SK-N-SH treated with all-trans-retinoic acid at 6 μM for 48 hours (cell line): ENCODE data around the gene SLC51B.
A peak's percentile ranks its signal among the peaks of the same experiment; 100 is the strongest.

ENCODE experiments used
- ATAC-seq: fragments of 200-7000 bp; cut with Tn5 transposase; 3 replicates; pipeline ENCODE4 v1.9.1; 2020; ENCODE audit warnings: mild to moderate bottlenecking, moderate library complexity
- ARNTL ChIP-seq: fragments of 450-650 bp; formaldehyde crosslinking; IDR thresholded peaks from 2 replicates; pipeline ENCODE4 v1.5.0; 2020; ENCODE audit warnings: low read depth, mild to moderate bottlenecking, moderate library complexity, borderline replicate concordance
- CSDC2 ChIP-seq: fragments of 250-450 bp; sonication (Bioruptor Pico); IDR thresholded peaks from 2 replicates; pipeline ENCODE4 v1.5.0; 2020; ENCODE audit warnings: mild to moderate bottlenecking, moderate library complexity
- ESRRG ChIP-seq: fragments of 250-450 bp; sonication (Bioruptor Pico); IDR thresholded peaks from 2 replicates; pipeline ENCODE4 v1.6.1; 2021; ENCODE audit warnings: mild to moderate bottlenecking
- GLIS3 ChIP-seq: fragments of 250-450 bp; sonication (Bioruptor Pico); IDR thresholded peaks from 2 replicates; pipeline ENCODE4 v1.5.0; 2020; ENCODE audit warnings: mild to moderate bottlenecking, moderate library complexity
- ISL1 ChIP-seq: fragments of 250-450 bp; sonication (Bioruptor Pico); IDR thresholded peaks from 2 replicates; pipeline ENCODE4 v2.1.2; 2022; ENCODE audit warnings: mild to moderate bottlenecking, moderate library complexity
- OSR1 ChIP-seq: fragments of 250-450 bp; sonication (Bioruptor Pico); IDR thresholded peaks from 2 replicates; pipeline ENCODE4 v1.8.0; 2022; ENCODE audit warnings: moderate library complexity, mild to moderate bottlenecking, inconsistent platforms
- PPARA ChIP-seq: fragments of 250-450 bp; sonication (Bioruptor Pico); IDR thresholded peaks from 2 replicates; pipeline ENCODE4 v1.5.0; 2020; ENCODE audit warnings: mild to moderate bottlenecking, borderline replicate concordance
- RARB ChIP-seq: fragments of 250-450 bp; sonication (Bioruptor Pico); IDR thresholded peaks from 2 replicates; pipeline ENCODE4 v1.8.0; 2021; ENCODE audit warnings: mild to moderate bottlenecking, moderate library complexity
- SNAI2 ChIP-seq: fragments of 250-450 bp; sonication (Bioruptor Pico); IDR thresholded peaks from 2 replicates; pipeline ENCODE4 v1.5.0; 2020; ENCODE audit warnings: mild to moderate bottlenecking, moderate library complexity
- TCF4 ChIP-seq: fragments of 250-450 bp; sonication (Bioruptor Pico); IDR thresholded peaks from 2 replicates; pipeline ENCODE4 v1.8.0; 2021; ENCODE audit warnings: mild to moderate bottlenecking, moderate library complexity, borderline replicate concordance
- ZC3H10 ChIP-seq: fragments of 250-450 bp; sonication (Bioruptor Pico); IDR thresholded peaks from 2 replicates; pipeline ENCODE4 v1.5.1; 2021; ENCODE audit warnings: mild to moderate bottlenecking, moderate library complexity
- ZFP3 ChIP-seq: fragments of 250-450 bp; sonication (Bioruptor Pico); IDR thresholded peaks from 2 replicates; pipeline ENCODE4 v1.5.0; 2020; ENCODE audit warnings: mild to moderate bottlenecking, moderate library complexity
- ZFP30 ChIP-seq: fragments of 450-650 bp; formaldehyde crosslinking; IDR thresholded peaks from 2 replicates; pipeline ENCODE4 v1.5.0; 2022; ENCODE audit warnings: mild to moderate bottlenecking, moderate library complexity
- ZNF565 ChIP-seq: fragments of 450-650 bp; formaldehyde crosslinking; conservative IDR thresholded peaks from 2 replicates; pipeline ENCODE4 v1.5.0; 2020; ENCODE audit warnings: low read depth, mild to moderate bottlenecking, moderate library complexity
- ZNF70 ChIP-seq: fragments of 450-650 bp; formaldehyde crosslinking; IDR thresholded peaks from 2 replicates; pipeline ENCODE4 v1.5.0; 2020; ENCODE audit warnings: mild to moderate bottlenecking, moderate library complexity
- ZNF8 ChIP-seq: fragments of 450-650 bp; formaldehyde crosslinking; IDR thresholded peaks from 2 replicates; pipeline ENCODE4 v1.5.0; 2020; ENCODE audit warnings: mild to moderate bottlenecking, moderate library complexity
- TF ChIP-seq, protein P1 (sequence below): fragments of 250-450 bp; sonication (Bioruptor Pico); IDR thresholded peaks from 2 replicates; pipeline ENCODE4 v1.8.0; 2020; ENCODE audit warnings: mild to moderate bottlenecking, moderate library complexity, borderline replicate concordance
- TF ChIP-seq, protein P2 (sequence below): fragments of 250-450 bp; sonication (Bioruptor Pico); IDR thresholded peaks from 2 replicates; pipeline ENCODE4 v1.5.1; 2020; ENCODE audit warnings: low read depth, mild to moderate bottlenecking, moderate library complexity
- TF ChIP-seq, protein P3 (sequence below): fragments of 250-450 bp; sonication (Bioruptor Pico); IDR thresholded peaks from 2 replicates; pipeline ENCODE4 v1.5.1; 2021; ENCODE audit warnings: mild to moderate bottlenecking, moderate library complexity
- TF ChIP-seq, protein P4 (sequence below): fragments of 250-450 bp; sonication (Bioruptor Pico); IDR thresholded peaks from 2 replicates; pipeline ENCODE4 v1.8.0; 2021; ENCODE audit warnings: low read depth, mild to moderate bottlenecking, moderate library complexity, borderline replicate concordance

Gene SLC51B

DNA sequence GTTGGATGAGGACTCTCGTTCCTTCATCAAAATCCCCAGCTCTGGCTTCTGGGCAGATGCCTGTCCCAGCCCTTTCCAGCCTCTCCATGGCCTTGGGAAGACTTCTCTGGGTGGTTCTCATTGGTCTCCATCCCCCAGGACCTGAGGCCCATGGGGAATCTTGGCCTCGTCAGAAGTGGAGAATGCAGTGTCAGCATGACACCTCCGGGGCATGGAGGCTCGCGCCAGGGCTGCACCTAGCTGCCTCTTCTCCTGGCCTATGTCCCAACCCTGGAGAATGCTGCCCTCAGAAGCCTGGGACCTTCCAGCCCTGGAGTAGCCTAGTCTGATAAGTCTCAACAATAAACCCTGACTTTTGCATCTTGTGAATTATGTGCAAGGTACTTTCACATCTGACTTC lies 34.4 kb downstream of the SLC51B start:
- no peak for ATAC-seq
- TF ChIP-seq CSDC2, result no peak
- TF ChIP-seq ESRRG (CRISPR knock-in tag), result no peak
- no peak for TF ChIP-seq ARNTL
- TF ChIP-seq, all 23 proteins: peak for 0

DNA sequence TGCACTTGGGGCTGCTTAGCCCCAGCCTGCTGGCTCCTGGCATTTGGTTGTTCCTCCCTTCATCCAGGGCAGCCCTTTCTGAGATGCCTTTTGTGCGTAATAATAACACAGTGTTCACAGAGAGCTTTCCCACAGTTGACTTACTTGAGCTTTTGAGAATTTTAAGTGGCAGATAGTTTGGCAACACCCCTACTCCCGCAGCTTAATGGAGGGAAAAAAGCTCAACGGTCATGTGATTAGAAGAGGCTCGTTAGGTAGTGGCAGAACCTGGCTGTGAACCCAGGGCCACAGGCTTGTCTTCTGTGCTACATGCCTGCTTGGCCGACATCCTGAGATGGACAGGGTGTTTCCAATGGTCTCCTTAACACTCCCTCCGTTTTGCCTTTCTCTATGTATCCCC lies 36.1 kb downstream of the SLC51B start:
- no peak for ATAC-seq
- TF ChIP-seq ISL1 (no peak), GLIS3 (CRISPR knock-in tag) (no peak), CSDC2 (no peak), ZNF70 (no peak), ZFP3 (CRISPR knock-in tag) (no peak), ESRRG (CRISPR knock-in tag) (no peak), ARNTL (no peak), PPARA (no peak), ZNF8 (no peak), RARB (CRISPR knock-in tag) (no peak), ZNF565 (CRISPR knock-in tag) (no peak), OSR1 (CRISPR knock-in tag) (no peak), ZFP30 (CRISPR knock-in tag) (no peak)
- TF ChIP-seq, protein P1, sequence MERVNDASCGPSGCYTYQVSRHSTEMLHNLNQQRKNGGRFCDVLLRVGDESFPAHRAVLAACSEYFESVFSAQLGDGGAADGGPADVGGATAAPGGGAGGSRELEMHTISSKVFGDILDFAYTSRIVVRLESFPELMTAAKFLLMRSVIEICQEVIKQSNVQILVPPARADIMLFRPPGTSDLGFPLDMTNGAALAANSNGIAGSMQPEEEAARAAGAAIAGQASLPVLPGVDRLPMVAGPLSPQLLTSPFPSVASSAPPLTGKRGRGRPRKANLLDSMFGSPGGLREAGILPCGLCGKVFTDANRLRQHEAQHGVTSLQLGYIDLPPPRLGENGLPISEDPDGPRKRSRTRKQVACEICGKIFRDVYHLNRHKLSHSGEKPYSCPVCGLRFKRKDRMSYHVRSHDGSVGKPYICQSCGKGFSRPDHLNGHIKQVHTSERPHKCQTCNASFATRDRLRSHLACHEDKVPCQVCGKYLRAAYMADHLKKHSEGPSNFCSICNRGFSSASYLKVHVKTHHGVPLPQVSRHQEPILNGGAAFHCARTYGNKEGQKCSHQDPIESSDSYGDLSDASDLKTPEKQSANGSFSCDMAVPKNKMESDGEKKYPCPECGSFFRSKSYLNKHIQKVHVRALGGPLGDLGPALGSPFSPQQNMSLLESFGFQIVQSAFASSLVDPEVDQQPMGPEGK (CRISPR knock-in tag), result no peak

DNA sequence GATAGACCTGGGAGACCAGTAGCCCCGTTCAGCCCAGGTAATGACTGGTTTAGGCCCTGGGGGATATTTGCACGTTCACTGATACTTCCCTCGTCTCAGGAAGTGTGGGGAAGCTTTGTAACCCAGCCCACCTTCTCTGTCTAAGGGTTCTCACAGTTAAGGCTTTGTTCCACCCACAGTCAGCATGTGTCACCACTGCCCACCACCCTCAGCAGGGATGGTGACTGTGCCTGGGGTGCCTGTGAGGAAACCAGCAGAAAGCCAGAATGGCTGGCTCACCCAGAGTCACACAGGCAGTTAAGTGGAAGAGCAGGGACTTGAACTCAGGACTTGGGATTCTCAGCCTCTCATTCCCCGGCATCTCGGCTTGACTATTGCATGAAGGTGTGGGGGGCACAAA lies 36.6 kb downstream of the SLC51B start:
- no peak for ATAC-seq
- no peak for TF ChIP-seq OSR1 (CRISPR knock-in tag)

DNA sequence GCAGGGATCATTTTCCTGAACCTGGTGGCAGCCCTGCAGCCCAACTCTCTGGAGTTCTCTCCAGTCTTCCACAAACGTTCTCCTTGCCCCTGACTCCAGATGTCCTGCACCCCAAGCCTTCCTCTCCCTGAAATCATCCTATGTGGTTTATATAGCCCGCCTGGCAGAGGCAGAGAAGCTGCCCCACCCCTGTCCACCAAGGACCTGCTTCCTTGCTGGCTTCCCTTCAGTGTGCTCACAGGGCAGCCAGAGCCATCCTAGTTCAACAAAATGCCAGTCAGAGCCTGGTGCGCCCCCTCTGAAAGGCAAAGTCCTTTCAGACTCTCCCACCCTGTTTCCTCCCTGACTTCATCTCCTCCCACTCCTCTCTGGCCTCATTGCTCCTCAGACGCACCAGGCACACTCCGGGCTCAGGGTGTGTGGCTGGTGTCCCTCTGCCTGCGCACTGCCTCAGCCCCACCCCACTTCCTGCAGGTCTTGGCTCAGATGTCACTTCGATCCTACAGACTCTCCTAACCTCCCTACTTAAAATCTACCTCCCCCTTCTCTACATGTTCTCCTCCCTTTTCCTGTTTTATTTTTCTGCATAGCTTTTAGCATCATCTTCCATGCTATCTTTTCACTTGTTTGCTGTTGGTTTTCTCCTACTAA lies 37.2 kb downstream of the SLC51B start:
- no peak for TF ChIP-seq ZNF8
- TF ChIP-seq, protein P2, sequence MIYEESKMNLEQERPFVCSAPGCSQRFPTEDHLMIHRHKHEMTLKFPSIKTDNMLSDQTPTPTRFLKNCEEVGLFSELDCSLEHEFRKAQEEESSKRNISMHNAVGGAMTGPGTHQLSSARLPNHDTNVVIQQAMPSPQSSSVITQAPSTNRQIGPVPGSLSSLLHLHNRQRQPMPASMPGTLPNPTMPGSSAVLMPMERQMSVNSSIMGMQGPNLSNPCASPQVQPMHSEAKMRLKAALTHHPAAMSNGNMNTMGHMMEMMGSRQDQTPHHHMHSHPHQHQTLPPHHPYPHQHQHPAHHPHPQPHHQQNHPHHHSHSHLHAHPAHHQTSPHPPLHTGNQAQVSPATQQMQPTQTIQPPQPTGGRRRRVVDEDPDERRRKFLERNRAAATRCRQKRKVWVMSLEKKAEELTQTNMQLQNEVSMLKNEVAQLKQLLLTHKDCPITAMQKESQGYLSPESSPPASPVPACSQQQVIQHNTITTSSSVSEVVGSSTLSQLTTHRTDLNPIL (CRISPR knock-in tag), result no peak
- no peak for TF ChIP-seq SNAI2 (CRISPR knock-in tag)
- TF ChIP-seq, protein P3, sequence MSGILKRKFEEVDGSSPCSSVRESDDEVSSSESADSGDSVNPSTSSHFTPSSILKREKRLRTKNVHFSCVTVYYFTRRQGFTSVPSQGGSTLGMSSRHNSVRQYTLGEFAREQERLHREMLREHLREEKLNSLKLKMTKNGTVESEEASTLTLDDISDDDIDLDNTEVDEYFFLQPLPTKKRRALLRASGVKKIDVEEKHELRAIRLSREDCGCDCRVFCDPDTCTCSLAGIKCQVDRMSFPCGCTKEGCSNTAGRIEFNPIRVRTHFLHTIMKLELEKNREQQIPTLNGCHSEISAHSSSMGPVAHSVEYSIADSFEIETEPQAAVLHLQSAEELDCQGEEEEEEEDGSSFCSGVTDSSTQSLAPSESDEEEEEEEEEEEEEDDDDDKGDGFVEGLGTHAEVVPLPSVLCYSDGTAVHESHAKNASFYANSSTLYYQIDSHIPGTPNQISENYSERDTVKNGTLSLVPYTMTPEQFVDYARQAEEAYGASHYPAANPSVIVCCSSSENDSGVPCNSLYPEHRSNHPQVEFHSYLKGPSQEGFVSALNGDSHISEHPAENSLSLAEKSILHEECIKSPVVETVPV (CRISPR knock-in tag), result no peak
- TF ChIP-seq, protein P1 (CRISPR knock-in tag), result no peak
- no peak for TF ChIP-seq GLIS3 (CRISPR knock-in tag)
- TF ChIP-seq, protein P4, sequence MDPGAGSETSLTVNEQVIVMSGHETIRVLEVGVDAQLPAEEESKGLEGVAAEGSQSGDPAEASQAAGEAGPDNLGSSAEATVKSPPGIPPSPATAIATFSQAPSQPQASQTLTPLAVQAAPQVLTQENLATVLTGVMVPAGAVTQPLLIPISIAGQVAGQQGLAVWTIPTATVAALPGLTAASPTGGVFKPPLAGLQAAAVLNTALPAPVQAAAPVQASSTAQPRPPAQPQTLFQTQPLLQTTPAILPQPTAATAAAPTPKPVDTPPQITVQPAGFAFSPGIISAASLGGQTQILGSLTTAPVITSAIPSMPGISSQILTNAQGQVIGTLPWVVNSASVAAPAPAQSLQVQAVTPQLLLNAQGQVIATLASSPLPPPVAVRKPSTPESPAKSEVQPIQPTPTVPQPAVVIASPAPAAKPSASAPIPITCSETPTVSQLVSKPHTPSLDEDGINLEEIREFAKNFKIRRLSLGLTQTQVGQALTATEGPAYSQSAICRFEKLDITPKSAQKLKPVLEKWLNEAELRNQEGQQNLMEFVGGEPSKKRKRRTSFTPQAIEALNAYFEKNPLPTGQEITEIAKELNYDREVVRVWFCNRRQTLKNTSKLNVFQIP (CRISPR knock-in tag), result no peak
- TF ChIP-seq ZC3H10 (CRISPR knock-in tag), result no peak
- TF ChIP-seq ZNF565 (CRISPR knock-in tag), result no peak
- no peak for TF ChIP-seq TCF4 (CRISPR knock-in tag)
- ATAC-seq, result peak; percentile 10; the same call in 1 of the 3 replicates
